CD4-positive, alpha-beta memory T cell (primary cell): ENCODE measurements around the gene GRAP. TPM values are rescaled to one million over a fixed set of nuclear protein-coding genes. Genes with fewer than 3 reads are reported as not detected.
"Not testable (repeated sequence)": the region's sequence is repeated elsewhere in the genome, so short reads cannot be mapped to it uniquely, and the experiment has no call there.

Source experiments
- CTCF ChIA-PET: fragments of 350-600 bp; sonication (Branson Sonifier 250); formaldehyde crosslinking; loops from one replicate; lab custom pipeline; 2021; ENCODE audit warnings: inconsistent platforms; ENCODE audit not compliant: partially characterized antibody; lab: Charles Lee
- POLR2A ChIA-PET: fragments of 350-600 bp; sonication (Branson Sonifier 250); formaldehyde crosslinking; loops from one replicate; lab custom pipeline; 2021; ENCODE audit not compliant: partially characterized antibody; lab: Charles Lee
- DNase-seq, 5 donors: peaks; one replicate each; pipeline versions ENCODE4 v3.0.0 to v3.0.0-alpha.2; 2020 to 2022; ENCODE audit warnings: mixed read lengths in 1 of 5
- H3K27ac ChIP-seq: one replicate; pipeline ENCODE4 v1.7.0; 2013; ENCODE audit warnings: low read depth, low read length
- H3K27me3 ChIP-seq: 2 replicates; pipeline ENCODE4 v1.7.0; 2013; ENCODE audit warnings: mild to moderate bottlenecking, low read length, moderate library complexity; ENCODE audit not compliant: insufficient read depth
- H3K36me3 ChIP-seq: 2 replicates; pipeline ENCODE4 v1.7.0; 2013; ENCODE audit warnings: mild to moderate bottlenecking, low read length, moderate library complexity; ENCODE audit not compliant: insufficient read depth
- H3K4me1 ChIP-seq: 2 replicates; pipeline ENCODE4 v1.7.0; 2013; ENCODE audit warnings: mild to moderate bottlenecking, low read length, moderate library complexity; ENCODE audit not compliant: insufficient read depth
- H3K4me3 ChIP-seq, 2 donors: one replicate each; pipeline ENCODE4 v1.7.0; 2013; ENCODE audit warnings: low read length in 2 of 2, mild to moderate bottlenecking in 1 of 2
- H3K9me3 ChIP-seq, 2 donors: one replicate each; pipeline ENCODE4 v1.7.0; 2013; ENCODE audit warnings: low read length in 2 of 2, control low read depth in 1 of 2; ENCODE audit not compliant: control insufficient read depth in 1 of 2
- H3K27ac Mint-ChIP-seq, 7 donors: one replicate each; pipeline ENCODE4 v1.8.0; 2020 to 2021; ENCODE audit warnings: mixed read lengths in 7 of 7, mild to moderate bottlenecking in 6 of 7, inconsistent platforms in 3 of 7, moderate library complexity in 3 of 7
- H3K27me3 Mint-ChIP-seq, 2 donors: one replicate each; pipeline ENCODE4 v1.8.0; 2020 to 2021; ENCODE audit warnings: mixed read lengths in 2 of 2
- H3K36me3 Mint-ChIP-seq, 2 donors: one replicate each; pipeline ENCODE4 v1.8.0; 2020 to 2021; ENCODE audit warnings: mixed read lengths in 2 of 2, inconsistent platforms in 1 of 2, mild to moderate bottlenecking in 1 of 2
- H3K4me1 Mint-ChIP-seq, 4 donors: one replicate each; pipeline ENCODE4 v1.8.0; 2020 to 2021; ENCODE audit warnings: mixed read lengths in 4 of 4, mild to moderate bottlenecking in 1 of 4
- H3K4me3 Mint-ChIP-seq, 8 donors: one replicate each; pipeline ENCODE4 v1.8.0; 2020 to 2021; ENCODE audit warnings: mixed read lengths in 8 of 8, mild to moderate bottlenecking in 7 of 8, moderate library complexity in 6 of 8, inconsistent platforms in 3 of 8
- H3K9me3 Mint-ChIP-seq, 8 donors: one replicate each; pipeline ENCODE4 v1.8.0; 2020 to 2021; ENCODE audit warnings: mixed read lengths in 8 of 8, mild to moderate bottlenecking in 5 of 8, inconsistent platforms in 3 of 8, moderate library complexity in 1 of 8
- intact Hi-C: fragments of 100-400 bp; cut with micrococcal nuclease; formaldehyde crosslinking; loops from one replicate; pipeline ENCODE4 v1.15.1; 2023
- polyA plus RNA-seq, 2 donors: library from polyadenylated mRNA; unstranded; fragments of 300-500 nt; fragmentation: Illumina TruSeq; gene quantifications; one replicate each; pipeline ENCODE4 v1.2.3, GENCODE V29; 2021
- total RNA-seq, 2 experiments: library from RNA; stranded (reverse); gene quantifications; one replicate each; pipeline ENCODE4 v1.2.3, GENCODE V29; 2021

Gene GRAP
- total and polyA plus RNA-seq, 4 experiments from 2014 or later, result 61.6 to 75.8 (median 66.6) TPM

GRCh38 chr17:19021011-19021621, 25.6 kb downstream of the GRAP start:
- intact Hi-C loops, H3K27ac ChIP-seq, H3K36me3 ChIP-seq, CTCF ChIA-PET, H3K4me3 ChIP-seq, H3K4me3 Mint-ChIP-seq, H3K27me3 ChIP-seq, H3K9me3 ChIP-seq, H3K9me3 Mint-ChIP-seq, H3K27me3 Mint-ChIP-seq: not testable (repeated sequence)
- Mint-ChIP-seq H3K4me1 (peaks cover 16 to 33% (median 22%) of the 10 kb centered on the region in 4 donors), H3K36me3 (peaks cover 11 to 25% of the 10 kb centered on the region in 2 donors), H3K27ac (peak overlapping the region in 2 of 7 donors; percentile 30 to 33)
- H3K4me1 ChIP-seq, result peaks cover 14% of the 10 kb centered on the region
- peak in 1 of 5 donors; percentile 4 for DNase-seq
- POLR2A ChIA-PET, result interaction anchor here (1.1 to 2.0 kb wide), 2 partner anchors 17 to 18 kb away, joined by 3 to 8 read pairs; partner anchors contain the start of gene FAM83G

GRCh38 chr17:19020016-19020415, 26.7 kb downstream of the GRAP start:
- H3K4me1 Mint-ChIP-seq, result peaks cover 18 to 31% (median 24%) of the 10 kb centered on the region in 4 donors
- intact Hi-C loops, result no loop called here

GRCh38 chr17:19019041-19019941, 27.5 kb downstream of the GRAP start:
- no peaks in the 10 kb centered on the region for H3K9me3 ChIP-seq
- peaks cover 7% of the 10 kb centered on the region for H3K4me1 ChIP-seq
- Mint-ChIP-seq H3K27me3 (peaks cover 2 to 3% of the 10 kb centered on the region in 2 donors), H3K9me3 (no peaks in the 10 kb centered on the region), H3K4me1 (peaks cover 11 to 24% (median 17%) of the 10 kb centered on the region in 4 donors), H3K4me3 (peak overlapping the region in 1 of 8 donors; percentile 21), H3K36me3 (peaks cover 5 to 19% of the 10 kb centered on the region in 2 donors), H3K27ac (peak overlapping the region in 5 of 7 donors; percentile 8 to 81 (median 36))
- peaks cover 5% of the 10 kb centered on the region for H3K36me3 ChIP-seq
- intact Hi-C loops, result no loop called here
- DNase-seq, result peak in 1 of 5 donors; percentile 25
- no peak overlapping the region for H3K27ac ChIP-seq
- H3K4me3 ChIP-seq, result no peak overlapping the region
- CTCF ChIA-PET, result no interaction called here
- POLR2A ChIA-PET, result interaction anchor here (1.0 to 3.0 kb wide), 4 partner anchors 12 to 17 kb away, joined by 3 to 12 read pairs (median 6); partner anchors contain the start of gene FAM83G
- H3K27me3 ChIP-seq, result no peaks in the 10 kb centered on the region

More at GRCh38 chr17:19020016-19020415, 26.7 kb downstream of the GRAP start:
- peaks cover 14% of the 10 kb centered on the region for H3K4me1 ChIP-seq
- H3K9me3 ChIP-seq, result no peaks in the 10 kb centered on the region
- CTCF ChIA-PET, result no interaction called here
- no peak overlapping the region for H3K4me3 Mint-ChIP-seq
- H3K4me3 ChIP-seq, result no peak overlapping the region
- peaks cover 5% of the 10 kb centered on the region for H3K36me3 ChIP-seq
- peak in 1 of 5 donors; percentile 5 for DNase-seq
- H3K27ac Mint-ChIP-seq, result peak overlapping the region in 3 of 7 donors; percentile 33 to 86 (median 76)
- peaks cover 2 to 3% of the 10 kb centered on the region in 2 donors for H3K27me3 Mint-ChIP-seq
- no peaks in the 10 kb centered on the region for H3K27me3 ChIP-seq
- H3K36me3 Mint-ChIP-seq, result peaks cover 11 to 25% of the 10 kb centered on the region in 2 donors
- no peaks in the 10 kb centered on the region for H3K9me3 Mint-ChIP-seq
- POLR2A ChIA-PET, result interaction anchor here (2.0 kb wide), 1 partner anchor 16 kb away, joined by 8 read pairs; the partner anchor contains the start of gene FAM83G
- H3K27ac ChIP-seq, result no peak overlapping the region

GRCh38 chr17:19018600-19018950, 28.2 kb downstream of the GRAP start:
- Mint-ChIP-seq H3K4me1 (peaks cover 7 to 17% (median 12%) of the 10 kb centered on the region in 4 donors), H3K27me3 (peaks cover 2 to 3% of the 10 kb centered on the region in 2 donors), H3K9me3 (no peaks in the 10 kb centered on the region), H3K36me3 (peaks cover 5 to 15% of the 10 kb centered on the region in 2 donors), H3K27ac (peak overlapping the region in 3 of 7 donors; percentile 32 to 81 (median 74)), H3K4me3 (no peak overlapping the region)
- CTCF ChIA-PET, result no interaction called here
- Histone ChIP-seq H3K4me3 (no peak overlapping the region), H3K36me3 (peaks cover 5% of the 10 kb centered on the region), H3K9me3 (no peaks in the 10 kb centered on the region), H3K27me3 (no peaks in the 10 kb centered on the region), H3K27ac (no peak overlapping the region), H3K4me1 (no peaks in the 10 kb centered on the region)
- intact Hi-C loops, result no loop called here
- POLR2A ChIA-PET, result interaction anchor here (1.0 to 3.0 kb wide), 3 partner anchors 11 to 16 kb away, joined by 3 to 12 read pairs (median 3); partner anchors contain the start of gene FAM83G
- peak in 1 of 5 donors; percentile 7 for DNase-seq

- peak overlapping the region in 2 of 7 donors; percentile 41 to 74 for H3K27ac Mint-ChIP-seq
- CTCF ChIA-PET, result no interaction called here
- H3K27me3 Mint-ChIP-seq, result peaks cover 2 to 3% of the 10 kb centered on the region in 2 donors
- Histone ChIP-seq H3K4me1 (no peaks in the 10 kb centered on the region), H3K27ac (no peak overlapping the region), H3K9me3 (no peaks in the 10 kb centered on the region), H3K4me3 (no peak overlapping the region), H3K27me3 (no peaks in the 10 kb centered on the region), H3K36me3 (peaks cover 5% of the 10 kb centered on the region)
- peak in 1 of 5 donors; percentile 25 for DNase-seq
- no peak overlapping the region for H3K4me3 Mint-ChIP-seq
- H3K36me3 Mint-ChIP-seq, result peaks cover 5 to 15% of the 10 kb centered on the region in 2 donors
- POLR2A ChIA-PET, result interaction anchor here (1.0 to 3.0 kb wide), 3 partner anchors 11 to 16 kb away, joined by 3 to 12 read pairs (median 3); partner anchors contain the start of gene FAM83G
- no peaks in the 10 kb centered on the region for H3K9me3 Mint-ChIP-seq
- intact Hi-C loops, result no loop called here
- peaks cover 7 to 17% (median 12%) of the 10 kb centered on the region in 4 donors for H3K4me1 Mint-ChIP-seq
These were observed 28.8 kb downstream of the GRAP start for GRCh38 chr17:19017804-19018599.

GRCh38 chr17:19017401-19017800, 29.4 kb downstream of the GRAP start:
- Mint-ChIP-seq H3K4me1 (peaks cover 6 to 15% (median 9%) of the 10 kb centered on the region in 4 donors), H3K9me3 (no peaks in the 10 kb centered on the region), H3K36me3 (peaks cover 5 to 9% of the 10 kb centered on the region in 2 donors), H3K27ac (peak overlapping the region in 4 of 7 donors; percentile 17 to 42 (median 32)), H3K27me3 (peaks cover 2 to 3% of the 10 kb centered on the region in 2 donors), H3K4me3 (no peak overlapping the region)
- intact Hi-C loops, result no loop called here
- H3K27me3 ChIP-seq, result no peaks in the 10 kb centered on the region
- H3K4me1 ChIP-seq, result no peaks in the 10 kb centered on the region
- H3K36me3 ChIP-seq, result peaks cover 5% of the 10 kb centered on the region
- H3K4me3 ChIP-seq, result no peak overlapping the region
- peak in 1 of 5 donors; percentile 17 for DNase-seq
- H3K27ac ChIP-seq, result no peak overlapping the region
- ChIA-PET CTCF (no interaction called here), POLR2A (interaction anchor here (3.0 kb wide), 1 partner anchor 13 kb away, joined by 12 read pairs; the partner anchor contains the start of gene FAM83G)
- H3K9me3 ChIP-seq, result no peaks in the 10 kb centered on the region
